ENCODE results near the gene BID. TPM values are rescaled to one million over a fixed set of nuclear protein-coding genes. Genes with fewer than 3 reads are reported as not detected.

Gene BID
- total RNA-seq, 1 experiment from 2014 or later, result 58.2 TPM

- CTCF ChIA-PET, result no interaction called here
- no TSS peak for BruUV-seq (replicated peaks)
- RAD21 ChIA-PET (ENCODE audit: low non-redundant PET in 1 of 2, low total read pairs in 2 of 2, uncharacterized antibody in 2 of 2, unreplicated experiment in 2 of 2), result no interaction called here
Measured at GRCh38 chr22:17794726-17795542, 20.7 kb upstream of the BID start.

More at GRCh38 chr22:17794726-17795542, 20.7 kb upstream of the BID start:
- Histone ChIP-seq H3K36me3 (ENCODE audit: control insufficient read depth in 1 of 2, insufficient read depth in 2 of 2, low read length in 2 of 2) (no peaks in the 10 kb centered on the region), H3K4me2 (ENCODE audit: low read length) (no peak overlapping the region), H2AFZ (ENCODE audit: low read depth, low read length, poor library complexity, severe bottlenecking) (no peak overlapping the region), H3K9ac (ENCODE audit: low read length) (no peak overlapping the region), H3K79me2 (ENCODE audit: insufficient read depth, low read length) (no peaks in the 10 kb centered on the region), H4K20me1 (ENCODE audit: insufficient read depth) (no peaks in the 10 kb centered on the region), H3K9me3 (ENCODE audit: control insufficient read depth in 1 of 2, insufficient read depth in 1 of 2, low read depth in 1 of 2, low read length in 2 of 2) (no peaks in the 10 kb centered on the region), H3K9me2 (ENCODE audit: insufficient read depth) (no peaks in the 10 kb centered on the region), H3K4me3 (replicated peaks in 1 of 2; ENCODE audit: low read depth in 1 of 2, low read length in 2 of 2) (no peak overlapping the region), H3K27me3 (ENCODE audit: insufficient read depth, low read length) (no peaks in the 10 kb centered on the region), H3K4me1 (ENCODE audit: control insufficient read depth in 1 of 2, insufficient read depth in 2 of 2, low read length in 2 of 2) (no peaks in the 10 kb centered on the region), H3K27ac (ENCODE audit: low read depth, low read length) (no peak overlapping the region)
- no peak for DNase-seq (ENCODE audit: low read depth, low spot score)
- TF ChIP-seq SRF (IDR thresholded peaks at IDR 0.05; ENCODE audit: low read depth) (no peak), RAD21 (IDR thresholded peaks at IDR 0.05; ENCODE audit: low read depth) (no peak), REST (IDR thresholded peaks at IDR 0.05; ENCODE audit: low read depth) (no peak), EGR1 (IDR thresholded peaks at IDR 0.05; ENCODE audit: low read depth) (no peak), EZH2phosphoT487 (IDR thresholded peaks at IDR 0.05; ENCODE audit: borderline replicate concordance) (no peak), CEBPB (IDR thresholded peaks at IDR 0.05; ENCODE audit: low read depth) (no peak), ZFX (IDR thresholded peaks at IDR 0.05) (no peak), ELF1 (IDR thresholded peaks at IDR 0.05; ENCODE audit: borderline replicate concordance, low read depth) (no peak), ZBTB33 (IDR thresholded peaks at IDR 0.05; ENCODE audit: extremely low read depth, insufficient replicate concordance, low read length) (no peak), FOSL1 (IDR thresholded peaks at IDR 0.05; ENCODE audit: low read depth) (no peak), JUND (IDR thresholded peaks at IDR 0.05) (no peak), CBX3 (IDR thresholded peaks at IDR 0.05; ENCODE audit: low read depth) (no peak), EZH2 (IDR thresholded peaks at IDR 0.05) (no peak), TCF7L2 (IDR thresholded peaks at IDR 0.05; ENCODE audit: borderline replicate concordance, extremely low read depth, insufficient read depth, insufficient read length) (no peak)
- TF ChIP-seq, protein P1, sequence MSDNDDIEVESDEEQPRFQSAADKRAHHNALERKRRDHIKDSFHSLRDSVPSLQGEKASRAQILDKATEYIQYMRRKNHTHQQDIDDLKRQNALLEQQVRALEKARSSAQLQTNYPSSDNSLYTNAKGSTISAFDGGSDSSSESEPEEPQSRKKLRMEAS (IDR thresholded peaks at IDR 0.05), result no peak
- ATAC-seq, result no peak
- POLR2A ChIA-PET, result no interaction called here
- intact Hi-C loops (cut with micrococcal nuclease), result no loop called here
